ENCODE measurements around the gene ZMYND19.

DNA sequence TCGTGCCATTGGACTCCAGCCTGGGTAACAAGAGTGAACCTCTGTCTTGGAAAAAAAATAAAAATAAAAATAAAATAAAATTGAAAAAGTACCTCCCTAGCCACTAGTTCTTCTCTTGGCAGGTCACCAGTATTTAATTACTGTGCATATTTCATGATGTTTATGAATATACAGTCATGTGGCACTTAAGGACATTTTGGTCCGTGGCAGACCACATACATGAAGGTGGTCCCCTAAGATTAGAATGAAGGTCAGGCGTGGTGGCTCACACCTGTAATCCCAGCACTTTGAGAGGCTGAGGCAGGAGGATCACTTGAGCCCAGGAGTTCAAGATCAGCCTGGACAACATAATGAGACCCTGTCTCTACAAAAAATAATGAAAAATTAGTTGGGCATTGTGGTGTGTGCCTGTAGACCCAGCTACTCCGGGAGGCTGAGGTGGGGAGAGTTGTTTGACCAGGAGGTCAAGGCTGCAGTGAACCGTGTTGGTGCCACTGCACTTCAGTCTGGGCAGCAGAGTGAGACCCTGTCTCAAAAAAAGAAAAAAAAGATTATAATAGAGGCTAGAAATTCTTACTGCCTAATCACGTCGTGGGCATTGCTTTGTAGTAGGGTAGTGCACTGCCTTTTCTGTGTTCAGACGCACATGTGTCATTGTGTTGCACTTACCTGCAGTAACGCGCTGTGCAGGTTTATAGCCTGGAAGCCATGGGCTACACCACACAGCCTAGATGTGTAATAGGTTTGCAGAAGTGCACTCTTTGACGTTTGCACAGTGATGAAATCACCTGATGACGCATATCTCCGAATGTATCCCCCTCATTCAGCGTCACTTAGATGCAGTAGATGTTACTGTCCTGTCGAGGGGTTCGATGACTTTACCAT, 41.3 kb upstream of the ZMYND19 start:
- TF ChIP-seq, protein P1, sequence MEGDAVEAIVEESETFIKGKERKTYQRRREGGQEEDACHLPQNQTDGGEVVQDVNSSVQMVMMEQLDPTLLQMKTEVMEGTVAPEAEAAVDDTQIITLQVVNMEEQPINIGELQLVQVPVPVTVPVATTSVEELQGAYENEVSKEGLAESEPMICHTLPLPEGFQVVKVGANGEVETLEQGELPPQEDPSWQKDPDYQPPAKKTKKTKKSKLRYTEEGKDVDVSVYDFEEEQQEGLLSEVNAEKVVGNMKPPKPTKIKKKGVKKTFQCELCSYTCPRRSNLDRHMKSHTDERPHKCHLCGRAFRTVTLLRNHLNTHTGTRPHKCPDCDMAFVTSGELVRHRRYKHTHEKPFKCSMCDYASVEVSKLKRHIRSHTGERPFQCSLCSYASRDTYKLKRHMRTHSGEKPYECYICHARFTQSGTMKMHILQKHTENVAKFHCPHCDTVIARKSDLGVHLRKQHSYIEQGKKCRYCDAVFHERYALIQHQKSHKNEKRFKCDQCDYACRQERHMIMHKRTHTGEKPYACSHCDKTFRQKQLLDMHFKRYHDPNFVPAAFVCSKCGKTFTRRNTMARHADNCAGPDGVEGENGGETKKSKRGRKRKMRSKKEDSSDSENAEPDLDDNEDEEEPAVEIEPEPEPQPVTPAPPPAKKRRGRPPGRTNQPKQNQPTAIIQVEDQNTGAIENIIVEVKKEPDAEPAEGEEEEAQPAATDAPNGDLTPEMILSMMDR (IDR thresholded peaks at IDR 0.05), result no peak
- TF ChIP-seq TP53 (CRISPR knock-in tag; IDR thresholded peaks at IDR 0.05), result no peak
- no peak for TF ChIP-seq ZNF416 (CRISPR knock-in tag; IDR thresholded peaks at IDR 0.05)
- TF ChIP-seq, protein P2, sequence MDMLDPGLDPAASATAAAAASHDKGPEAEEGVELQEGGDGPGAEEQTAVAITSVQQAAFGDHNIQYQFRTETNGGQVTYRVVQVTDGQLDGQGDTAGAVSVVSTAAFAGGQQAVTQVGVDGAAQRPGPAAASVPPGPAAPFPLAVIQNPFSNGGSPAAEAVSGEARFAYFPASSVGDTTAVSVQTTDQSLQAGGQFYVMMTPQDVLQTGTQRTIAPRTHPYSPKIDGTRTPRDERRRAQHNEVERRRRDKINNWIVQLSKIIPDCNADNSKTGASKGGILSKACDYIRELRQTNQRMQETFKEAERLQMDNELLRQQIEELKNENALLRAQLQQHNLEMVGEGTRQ (CRISPR knock-in tag; IDR thresholded peaks at IDR 0.05), result no peak
- TF ChIP-seq PRRX2 (CRISPR knock-in tag; IDR thresholded peaks at IDR 0.05), result no peak
- TF ChIP-seq JUN (CRISPR knock-in tag; IDR thresholded peaks at IDR 0.05), result no peak
